Gastroesophageal sphincter (tissue), 3 donors: ENCODE data around the gene BIVM.

ENCODE experiments used
- POLR2A ChIP-seq, 2 donors: fragments of 450-650 bp; IDR thresholded peaks; one replicate each; pipeline ENCODE4 v1.6.1; 2017; ENCODE audit warnings: antibody characterized with exemption in 2 of 2, mild to moderate bottlenecking in 2 of 2, moderate library complexity in 1 of 2
- TF ChIP-seq, protein P1 (sequence below), 4 experiments: fragments of 200-600 bp in 2 of 4; fragments of 450-650 bp in 2 of 4; sonication (generic) in 1 of 4; IDR thresholded peaks; one replicate each; pipeline ENCODE4 v1.5.1; 2017 to 2019; ENCODE audit warnings: antibody characterized with exemption in 4 of 4, mild to moderate bottlenecking in 2 of 4, moderate library complexity in 2 of 4

DNA sequence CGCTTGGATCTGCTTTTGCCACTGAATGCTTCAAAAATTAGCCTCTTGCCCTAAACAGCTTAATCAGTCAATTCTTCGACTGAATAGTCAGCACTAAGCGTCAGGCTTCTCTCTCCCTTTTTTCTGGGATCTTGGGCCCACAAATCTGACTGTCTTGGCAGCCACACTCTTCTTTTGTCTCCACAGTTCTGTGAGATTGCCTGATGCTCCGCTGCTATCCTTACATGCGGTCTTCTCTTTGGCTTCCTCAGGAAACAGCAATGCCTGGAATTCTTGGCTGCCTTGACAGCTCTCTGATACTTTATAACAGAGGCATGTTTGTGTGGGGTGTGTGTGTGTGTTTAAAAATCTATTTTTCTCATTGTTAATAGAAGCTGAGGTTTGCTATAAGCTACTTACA lies 79.6 kb downstream of the BIVM start:
- TF ChIP-seq, protein P1, sequence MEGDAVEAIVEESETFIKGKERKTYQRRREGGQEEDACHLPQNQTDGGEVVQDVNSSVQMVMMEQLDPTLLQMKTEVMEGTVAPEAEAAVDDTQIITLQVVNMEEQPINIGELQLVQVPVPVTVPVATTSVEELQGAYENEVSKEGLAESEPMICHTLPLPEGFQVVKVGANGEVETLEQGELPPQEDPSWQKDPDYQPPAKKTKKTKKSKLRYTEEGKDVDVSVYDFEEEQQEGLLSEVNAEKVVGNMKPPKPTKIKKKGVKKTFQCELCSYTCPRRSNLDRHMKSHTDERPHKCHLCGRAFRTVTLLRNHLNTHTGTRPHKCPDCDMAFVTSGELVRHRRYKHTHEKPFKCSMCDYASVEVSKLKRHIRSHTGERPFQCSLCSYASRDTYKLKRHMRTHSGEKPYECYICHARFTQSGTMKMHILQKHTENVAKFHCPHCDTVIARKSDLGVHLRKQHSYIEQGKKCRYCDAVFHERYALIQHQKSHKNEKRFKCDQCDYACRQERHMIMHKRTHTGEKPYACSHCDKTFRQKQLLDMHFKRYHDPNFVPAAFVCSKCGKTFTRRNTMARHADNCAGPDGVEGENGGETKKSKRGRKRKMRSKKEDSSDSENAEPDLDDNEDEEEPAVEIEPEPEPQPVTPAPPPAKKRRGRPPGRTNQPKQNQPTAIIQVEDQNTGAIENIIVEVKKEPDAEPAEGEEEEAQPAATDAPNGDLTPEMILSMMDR (IDR thresholded peaks at IDR 0.05), result no peak
- no peak for TF ChIP-seq POLR2A (IDR thresholded peaks at IDR 0.05)
